WTC11 (cell line): Measurements from ENCODE around the gene MVB12A. TPM values are rescaled to one million over a fixed set of nuclear protein-coding genes. Genes with fewer than 3 reads are reported as not detected.
A peak's percentile ranks its signal among the peaks of the same experiment; 100 is the strongest.

Experiments
- ATAC-seq: fragments of 200-7000 bp; cut with Tn5 transposase; 2 replicates; pipeline ENCODE4 v1.10.0; 2021; ENCODE audit warnings: mild to moderate bottlenecking, moderate library complexity
- CTCF ChIA-PET: fragments of 300-600 bp; sonication (Branson Sonifier 250); formaldehyde crosslinking; loops from one replicate; lab custom pipeline; 2021; ENCODE audit warnings: antibody characterized with exemption; lab: Charles Lee
- POLR2A ChIA-PET: fragments of 350-600 bp; sonication (Branson Sonifier 250); formaldehyde crosslinking; loops from one replicate; lab custom pipeline; 2021; ENCODE audit warnings: antibody characterized with exemption; lab: Charles Lee
- DNase-seq: peaks from one replicate; pipeline ENCODE4 v3.0.0; 2021; ENCODE audit warnings: low spot score
- H3K27ac Mint-ChIP-seq: 2 replicates; pipeline ENCODE4 v1.8.0; 2021; ENCODE audit warnings: mixed read lengths
- H3K27me3 Mint-ChIP-seq: 2 replicates; pipeline ENCODE4 v1.8.0; 2021; ENCODE audit warnings: low read depth, mild to moderate bottlenecking, moderate library complexity, mixed read lengths
- H3K36me3 Mint-ChIP-seq: 2 replicates; pipeline ENCODE4 v1.8.0; 2021; ENCODE audit warnings: mixed read lengths
- H3K4me1 Mint-ChIP-seq: 2 replicates; pipeline ENCODE4 v1.8.0; 2022; ENCODE audit warnings: mixed read lengths
- H3K4me3 Mint-ChIP-seq: 2 replicates; pipeline ENCODE4 v1.8.0; 2021; ENCODE audit warnings: mild to moderate bottlenecking, moderate library complexity, mixed read lengths
- H3K9me3 Mint-ChIP-seq: 2 replicates; pipeline ENCODE4 v1.8.0; 2021; ENCODE audit warnings: mixed read lengths
- ARID4B ChIP-seq: sonication (generic); formaldehyde crosslinking; IDR thresholded peaks from 2 replicates; pipeline ENCODE4 v1.8.0; 2023; ENCODE audit warnings: missing genetic modification reagents, mild to moderate bottlenecking, borderline replicate concordance
- GTF2I ChIP-seq: fragments of 250-450 bp; sonication (Bioruptor Pico); conservative IDR thresholded peaks from 2 replicates; pipeline ENCODE4 v1.4.0; 2021; ENCODE audit warnings: mild to moderate bottlenecking
- HMGA2 ChIP-seq: fragments of 250-450 bp; sonication (Bioruptor Pico); IDR thresholded peaks from 2 replicates; pipeline ENCODE4 v1.4.0; 2021; ENCODE audit warnings: mild to moderate bottlenecking, moderate library complexity
- PRDM15 ChIP-seq: sonication (generic); formaldehyde crosslinking; IDR thresholded peaks from 2 replicates; pipeline ENCODE4 v1.8.0; 2022; ENCODE audit warnings: missing genetic modification reagents
- SP1 ChIP-seq: sonication (generic); formaldehyde crosslinking; conservative IDR thresholded peaks from 2 replicates; pipeline ENCODE4 v1.8.1; 2022; ENCODE audit warnings: missing genetic modification reagents
- STAT6 ChIP-seq: sonication (generic); formaldehyde crosslinking; conservative IDR thresholded peaks from 2 replicates; pipeline ENCODE4 v1.8.1; 2023; ENCODE audit warnings: mild to moderate bottlenecking, low read depth, missing genetic modification reagents, moderate library complexity
- ZSCAN18 ChIP-seq: fragments of 250-450 bp; sonication (Bioruptor Pico); IDR thresholded peaks from 2 replicates; pipeline ENCODE4 v2.1.2; 2022; ENCODE audit warnings: mild to moderate bottlenecking, moderate library complexity
- total RNA-seq: library from RNA; stranded (reverse); gene quantifications from 3 replicates; pipeline ENCODE4 v1.2.3, GENCODE V29; 2021
- TF ChIP-seq, protein P1 (sequence below): fragments of 200-600 bp; IDR thresholded peaks from 2 replicates; pipeline ENCODE4 v1.8.0; 2022; ENCODE audit warnings: antibody characterized with exemption
- TF ChIP-seq, protein P2 (sequence below): sonication (generic); formaldehyde crosslinking; IDR thresholded peaks from 2 replicates; pipeline ENCODE4 v1.8.1; 2023; ENCODE audit warnings: mild to moderate bottlenecking, missing genetic modification reagents
- TF ChIP-seq, protein P3 (sequence below): sonication (generic); formaldehyde crosslinking; IDR thresholded peaks from 2 replicates; pipeline ENCODE4 v1.8.0; 2023; ENCODE audit warnings: mild to moderate bottlenecking, missing genetic modification reagents

MVB12A gene
- total RNA-seq, 1 experiment from 2014 or later, result 58.7 TPM

DNA sequence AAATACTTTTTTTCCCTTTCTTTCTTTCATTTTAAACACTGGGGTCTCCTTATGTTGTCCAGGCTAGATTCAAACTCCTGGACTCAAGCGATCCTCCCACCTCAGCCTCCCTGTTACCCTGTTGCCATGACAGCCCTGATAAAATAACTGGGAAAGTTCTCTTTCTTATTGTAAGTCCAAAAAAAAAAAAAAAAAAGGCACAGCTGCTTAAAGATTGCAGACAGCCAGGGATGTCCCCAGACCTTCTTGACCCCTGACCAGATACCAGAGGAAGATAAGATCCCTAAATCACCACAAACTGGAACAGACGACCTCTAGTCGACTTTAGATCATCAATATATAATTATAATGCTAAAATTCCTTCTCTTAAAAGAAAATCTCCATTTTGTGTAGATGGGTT is 1.1 kb upstream of the MVB12A start (continued):
- TF ChIP-seq ZSCAN18 (CRISPR knock-in tag) (no peak), PRDM15 (CRISPR knock-in tag) (no peak), STAT6 (CRISPR knock-in tag) (no peak)
- TF ChIP-seq, protein P1, sequence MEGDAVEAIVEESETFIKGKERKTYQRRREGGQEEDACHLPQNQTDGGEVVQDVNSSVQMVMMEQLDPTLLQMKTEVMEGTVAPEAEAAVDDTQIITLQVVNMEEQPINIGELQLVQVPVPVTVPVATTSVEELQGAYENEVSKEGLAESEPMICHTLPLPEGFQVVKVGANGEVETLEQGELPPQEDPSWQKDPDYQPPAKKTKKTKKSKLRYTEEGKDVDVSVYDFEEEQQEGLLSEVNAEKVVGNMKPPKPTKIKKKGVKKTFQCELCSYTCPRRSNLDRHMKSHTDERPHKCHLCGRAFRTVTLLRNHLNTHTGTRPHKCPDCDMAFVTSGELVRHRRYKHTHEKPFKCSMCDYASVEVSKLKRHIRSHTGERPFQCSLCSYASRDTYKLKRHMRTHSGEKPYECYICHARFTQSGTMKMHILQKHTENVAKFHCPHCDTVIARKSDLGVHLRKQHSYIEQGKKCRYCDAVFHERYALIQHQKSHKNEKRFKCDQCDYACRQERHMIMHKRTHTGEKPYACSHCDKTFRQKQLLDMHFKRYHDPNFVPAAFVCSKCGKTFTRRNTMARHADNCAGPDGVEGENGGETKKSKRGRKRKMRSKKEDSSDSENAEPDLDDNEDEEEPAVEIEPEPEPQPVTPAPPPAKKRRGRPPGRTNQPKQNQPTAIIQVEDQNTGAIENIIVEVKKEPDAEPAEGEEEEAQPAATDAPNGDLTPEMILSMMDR, result no peak
- TF ChIP-seq, protein P2, sequence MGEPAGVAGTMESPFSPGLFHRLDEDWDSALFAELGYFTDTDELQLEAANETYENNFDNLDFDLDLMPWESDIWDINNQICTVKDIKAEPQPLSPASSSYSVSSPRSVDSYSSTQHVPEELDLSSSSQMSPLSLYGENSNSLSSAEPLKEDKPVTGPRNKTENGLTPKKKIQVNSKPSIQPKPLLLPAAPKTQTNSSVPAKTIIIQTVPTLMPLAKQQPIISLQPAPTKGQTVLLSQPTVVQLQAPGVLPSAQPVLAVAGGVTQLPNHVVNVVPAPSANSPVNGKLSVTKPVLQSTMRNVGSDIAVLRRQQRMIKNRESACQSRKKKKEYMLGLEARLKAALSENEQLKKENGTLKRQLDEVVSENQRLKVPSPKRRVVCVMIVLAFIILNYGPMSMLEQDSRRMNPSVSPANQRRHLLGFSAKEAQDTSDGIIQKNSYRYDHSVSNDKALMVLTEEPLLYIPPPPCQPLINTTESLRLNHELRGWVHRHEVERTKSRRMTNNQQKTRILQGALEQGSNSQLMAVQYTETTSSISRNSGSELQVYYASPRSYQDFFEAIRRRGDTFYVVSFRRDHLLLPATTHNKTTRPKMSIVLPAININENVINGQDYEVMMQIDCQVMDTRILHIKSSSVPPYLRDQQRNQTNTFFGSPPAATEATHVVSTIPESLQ, result no peak

DNA sequence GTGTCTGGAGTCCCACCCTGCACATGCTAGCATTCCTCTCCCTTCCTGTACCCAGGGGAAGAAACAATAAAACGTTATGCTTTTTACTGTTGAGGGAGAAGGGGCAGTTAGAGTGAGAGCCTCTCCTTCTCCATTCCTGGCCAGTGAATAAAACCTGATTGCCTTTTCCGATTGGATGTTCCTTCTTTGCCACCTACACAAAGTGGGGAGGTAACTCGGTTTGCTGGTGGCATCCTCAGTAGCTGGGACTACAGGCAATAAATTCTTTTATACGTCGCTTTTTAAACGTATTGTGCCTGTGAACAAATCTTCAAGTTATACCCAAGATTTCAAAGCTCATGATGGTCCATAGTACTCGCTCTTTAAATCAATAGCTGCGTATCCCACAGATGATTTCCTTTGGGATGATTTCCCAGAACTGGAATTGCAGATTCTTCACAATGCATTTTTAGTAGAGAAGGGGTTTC is 660 bp upstream of the MVB12A start:
- peak overlapping the region; percentile 99 for H3K27ac Mint-ChIP-seq
- DNase-seq, result no peak
- TF ChIP-seq, protein P3, sequence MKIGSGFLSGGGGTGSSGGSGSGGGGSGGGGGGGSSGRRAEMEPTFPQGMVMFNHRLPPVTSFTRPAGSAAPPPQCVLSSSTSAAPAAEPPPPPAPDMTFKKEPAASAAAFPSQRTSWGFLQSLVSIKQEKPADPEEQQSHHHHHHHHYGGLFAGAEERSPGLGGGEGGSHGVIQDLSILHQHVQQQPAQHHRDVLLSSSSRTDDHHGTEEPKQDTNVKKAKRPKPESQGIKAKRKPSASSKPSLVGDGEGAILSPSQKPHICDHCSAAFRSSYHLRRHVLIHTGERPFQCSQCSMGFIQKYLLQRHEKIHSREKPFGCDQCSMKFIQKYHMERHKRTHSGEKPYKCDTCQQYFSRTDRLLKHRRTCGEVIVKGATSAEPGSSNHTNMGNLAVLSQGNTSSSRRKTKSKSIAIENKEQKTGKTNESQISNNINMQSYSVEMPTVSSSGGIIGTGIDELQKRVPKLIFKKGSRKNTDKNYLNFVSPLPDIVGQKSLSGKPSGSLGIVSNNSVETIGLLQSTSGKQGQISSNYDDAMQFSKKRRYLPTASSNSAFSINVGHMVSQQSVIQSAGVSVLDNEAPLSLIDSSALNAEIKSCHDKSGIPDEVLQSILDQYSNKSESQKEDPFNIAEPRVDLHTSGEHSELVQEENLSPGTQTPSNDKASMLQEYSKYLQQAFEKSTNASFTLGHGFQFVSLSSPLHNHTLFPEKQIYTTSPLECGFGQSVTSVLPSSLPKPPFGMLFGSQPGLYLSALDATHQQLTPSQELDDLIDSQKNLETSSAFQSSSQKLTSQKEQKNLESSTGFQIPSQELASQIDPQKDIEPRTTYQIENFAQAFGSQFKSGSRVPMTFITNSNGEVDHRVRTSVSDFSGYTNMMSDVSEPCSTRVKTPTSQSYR (CRISPR knock-in tag), result no peak
- TF ChIP-seq SP1 (CRISPR knock-in tag) (no peak), HMGA2 (CRISPR knock-in tag) (no peak), GTF2I (CRISPR knock-in tag) (0 out of 2 replicates have a peak, but pooled peaks have one; percentile 48), ARID4B (no peak)
- peaks cover 4% of the 10 kb centered on the region for H3K36me3 Mint-ChIP-seq
- H3K9me3 Mint-ChIP-seq, result no peaks in the 10 kb centered on the region
- POLR2A ChIA-PET, result interaction anchor here (0.6 to 1.8 kb wide), 7 partner anchors 13 to 441 kb away, joined by 3 to 27 read pairs (median 3); partner anchors contain the start of genes BST2 and RPL18A
- H3K4me1 Mint-ChIP-seq, result peaks cover 41% of the 10 kb centered on the region
- ATAC-seq, result no peak
- H3K4me3 Mint-ChIP-seq, result peak overlapping the region; percentile 83
- CTCF ChIA-PET, result interaction anchor here (0.6 to 2.7 kb wide), 27 partner anchors 10 to 356 kb away, joined by 3 to 17 read pairs (median 4); partner anchors contain the start of genes BST2, CCDC194, DDA1 and SLC27A1
- H3K27me3 Mint-ChIP-seq, result peaks cover 26% of the 10 kb centered on the region
